ENCODE results near the gene MAPT.
"Not testable (repeated sequence)": the region's sequence is repeated elsewhere in the genome, so short reads cannot be mapped to it uniquely, and the experiment has no call there.

Gene MAPT

DNA sequence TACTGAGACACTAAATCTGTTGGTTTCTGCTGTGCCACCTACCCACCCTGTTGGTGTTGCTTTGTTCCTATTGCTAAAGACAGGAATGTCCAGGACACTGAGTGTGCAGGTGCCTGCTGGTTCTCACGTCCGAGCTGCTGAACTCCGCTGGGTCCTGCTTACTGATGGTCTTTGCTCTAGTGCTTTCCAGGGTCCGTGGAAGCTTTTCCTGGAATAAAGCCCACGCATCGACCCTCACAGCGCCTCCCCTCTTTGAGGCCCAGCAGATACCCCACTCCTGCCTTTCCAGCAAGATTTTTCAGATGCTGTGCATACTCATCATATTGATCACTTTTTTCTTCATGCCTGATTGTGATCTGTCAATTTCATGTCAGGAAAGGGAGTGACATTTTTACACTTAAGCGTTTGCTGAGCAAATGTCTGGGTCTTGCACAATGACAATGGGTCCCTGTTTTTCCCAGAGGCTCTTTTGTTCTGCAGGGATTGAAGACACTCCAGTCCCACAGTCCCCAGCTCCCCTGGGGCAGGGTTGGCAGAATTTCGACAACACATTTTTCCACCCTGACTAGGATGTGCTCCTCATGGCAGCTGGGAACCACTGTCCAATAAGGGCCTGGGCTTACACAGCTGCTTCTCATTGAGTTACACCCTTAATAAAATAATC is 119.3 kb downstream of the MAPT start:
- DNase-seq = no peak

DNA sequence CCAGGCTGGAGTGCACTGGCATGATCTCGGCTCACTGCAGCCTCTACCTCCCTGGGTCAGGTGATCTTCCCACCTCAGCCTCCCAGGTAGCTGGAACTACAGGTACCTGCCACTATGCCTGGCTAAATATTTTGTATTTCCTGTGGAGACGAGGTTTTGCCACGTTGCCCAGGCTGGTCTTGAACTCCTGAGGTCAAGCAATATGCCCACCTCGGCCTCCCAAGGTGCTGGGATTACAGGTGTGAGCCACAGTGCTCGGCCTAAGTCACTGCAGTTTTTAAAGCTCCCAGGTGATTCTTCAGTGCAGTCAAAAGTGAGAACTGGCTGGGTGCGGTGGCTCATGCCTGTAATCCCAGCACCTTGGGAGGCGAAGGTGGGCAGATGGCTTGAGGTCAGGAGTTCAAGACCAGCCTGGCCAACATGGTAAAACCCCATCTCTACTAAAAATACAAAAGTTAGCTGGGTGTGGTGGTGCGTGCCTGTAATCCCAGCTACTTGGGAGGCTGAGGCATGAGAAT is 125.1 kb downstream of the MAPT start:
- DNase-seq = not testable (repeated sequence)

DNA sequence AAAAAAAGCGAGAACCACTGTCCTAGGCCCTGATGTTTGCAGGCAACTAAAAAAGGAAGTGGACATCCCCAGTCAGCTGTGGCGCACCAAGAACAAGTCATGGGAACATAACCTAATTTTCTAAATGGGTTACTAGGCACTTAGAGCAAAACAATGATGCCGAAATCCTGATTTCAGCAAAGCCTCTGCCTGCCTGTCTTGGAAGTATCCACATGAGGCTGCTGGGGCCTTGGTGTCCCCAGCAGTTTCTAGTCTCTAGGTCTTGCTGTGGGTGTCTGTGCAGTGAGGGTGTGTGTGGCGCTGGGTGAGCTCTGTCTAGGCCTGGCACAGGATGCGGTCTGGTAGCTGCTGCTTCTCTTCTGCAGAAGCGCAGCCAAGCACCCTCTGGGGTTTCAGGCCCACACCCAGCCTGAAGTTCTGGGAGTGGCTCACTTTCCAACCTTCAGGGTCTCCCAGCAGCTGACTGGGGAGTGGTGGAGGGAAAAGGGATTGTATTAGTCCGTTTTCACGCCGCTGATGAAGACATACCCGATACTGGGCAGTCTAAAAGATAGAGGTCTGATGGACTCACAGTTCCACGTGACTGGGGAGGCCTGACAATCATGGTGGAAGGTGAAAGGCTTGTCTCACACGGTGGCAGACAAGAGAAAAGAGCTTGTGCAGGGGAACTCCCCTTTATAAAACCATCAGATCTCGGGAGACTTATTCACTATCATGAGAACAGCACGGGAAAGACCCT is 125.8 kb downstream of the MAPT start:
- DNase-seq = no peak

DNA sequence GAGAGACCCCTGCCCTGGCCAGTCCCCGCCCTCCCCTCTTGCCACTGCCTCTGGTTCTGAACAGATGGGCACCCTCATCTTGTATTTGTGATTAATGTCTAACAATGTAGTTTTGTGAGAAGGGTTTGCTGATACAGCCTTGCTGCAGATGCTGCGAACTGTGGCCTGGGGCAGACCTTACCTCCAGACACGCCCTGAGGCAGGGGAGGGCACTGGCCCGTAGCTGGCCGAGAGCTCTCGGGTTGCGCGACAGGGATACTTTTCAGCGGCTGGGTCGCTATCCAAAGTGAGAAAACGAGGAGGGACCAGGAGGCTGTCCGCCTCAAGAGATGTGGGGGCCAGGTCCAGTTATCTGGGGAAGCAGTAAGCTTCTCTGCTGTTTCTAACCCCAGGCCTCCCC is 126.6 kb downstream of the MAPT start:
- DNase-seq = no peak

DNA sequence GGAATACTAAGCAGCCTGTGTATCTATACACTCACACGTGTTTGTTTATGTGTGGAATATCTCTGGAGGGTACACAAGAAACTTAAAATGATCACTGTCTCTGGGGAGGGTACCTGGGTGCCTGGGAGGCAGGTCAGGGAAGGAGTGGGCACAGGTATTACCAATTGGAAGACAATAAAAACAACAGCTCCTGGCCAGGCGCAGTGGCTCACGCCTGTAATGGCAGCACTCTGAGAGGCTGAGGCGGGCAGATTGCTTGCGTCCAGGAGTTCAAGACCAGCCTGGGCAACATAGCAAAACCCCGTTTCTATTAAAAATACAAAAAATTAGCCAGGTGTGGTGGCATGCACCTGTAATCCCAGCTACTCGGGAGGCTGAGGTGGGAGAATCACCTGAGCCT is 129.0 kb downstream of the MAPT start:
- DNase-seq = not testable (repeated sequence)

DNA sequence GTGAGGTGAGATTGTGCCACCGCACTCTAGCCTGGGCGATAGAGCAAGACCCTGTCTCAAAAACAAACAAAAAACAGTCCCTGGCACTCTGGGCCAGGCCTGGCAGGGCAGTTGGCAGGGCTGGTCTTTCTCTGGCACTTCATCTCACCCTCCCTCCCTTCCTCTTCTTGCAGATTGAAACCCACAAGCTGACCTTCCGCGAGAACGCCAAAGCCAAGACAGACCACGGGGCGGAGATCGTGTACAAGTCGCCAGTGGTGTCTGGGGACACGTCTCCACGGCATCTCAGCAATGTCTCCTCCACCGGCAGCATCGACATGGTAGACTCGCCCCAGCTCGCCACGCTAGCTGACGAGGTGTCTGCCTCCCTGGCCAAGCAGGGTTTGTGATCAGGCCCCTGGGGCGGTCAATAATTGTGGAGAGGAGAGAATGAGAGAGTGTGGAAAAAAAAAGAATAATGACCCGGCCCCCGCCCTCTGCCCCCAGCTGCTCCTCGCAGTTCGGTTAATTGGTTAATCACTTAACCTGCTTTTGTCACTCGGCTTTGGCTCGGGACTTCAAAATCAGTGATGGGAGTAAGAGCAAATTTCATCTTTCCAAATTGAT is 129.5 kb downstream of the MAPT start:
- no peak for DNase-seq

DNA sequence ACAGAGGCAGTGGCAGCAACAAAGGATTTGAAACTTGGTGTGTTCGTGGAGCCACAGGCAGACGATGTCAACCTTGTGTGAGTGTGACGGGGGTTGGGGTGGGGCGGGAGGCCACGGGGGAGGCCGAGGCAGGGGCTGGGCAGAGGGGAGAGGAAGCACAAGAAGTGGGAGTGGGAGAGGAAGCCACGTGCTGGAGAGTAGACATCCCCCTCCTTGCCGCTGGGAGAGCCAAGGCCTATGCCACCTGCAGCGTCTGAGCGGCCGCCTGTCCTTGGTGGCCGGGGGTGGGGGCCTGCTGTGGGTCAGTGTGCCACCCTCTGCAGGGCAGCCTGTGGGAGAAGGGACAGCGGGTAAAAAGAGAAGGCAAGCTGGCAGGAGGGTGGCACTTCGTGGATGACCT is 130.2 kb downstream of the MAPT start:
- DNase-seq = no peak

DNA sequence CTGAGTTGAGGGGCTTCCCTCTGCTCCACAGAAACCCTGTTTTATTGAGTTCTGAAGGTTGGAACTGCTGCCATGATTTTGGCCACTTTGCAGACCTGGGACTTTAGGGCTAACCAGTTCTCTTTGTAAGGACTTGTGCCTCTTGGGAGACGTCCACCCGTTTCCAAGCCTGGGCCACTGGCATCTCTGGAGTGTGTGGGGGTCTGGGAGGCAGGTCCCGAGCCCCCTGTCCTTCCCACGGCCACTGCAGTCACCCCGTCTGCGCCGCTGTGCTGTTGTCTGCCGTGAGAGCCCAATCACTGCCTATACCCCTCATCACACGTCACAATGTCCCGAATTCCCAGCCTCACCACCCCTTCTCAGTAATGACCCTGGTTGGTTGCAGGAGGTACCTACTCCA is 130.7 kb downstream of the MAPT start:
- no peak for DNase-seq

DNA sequence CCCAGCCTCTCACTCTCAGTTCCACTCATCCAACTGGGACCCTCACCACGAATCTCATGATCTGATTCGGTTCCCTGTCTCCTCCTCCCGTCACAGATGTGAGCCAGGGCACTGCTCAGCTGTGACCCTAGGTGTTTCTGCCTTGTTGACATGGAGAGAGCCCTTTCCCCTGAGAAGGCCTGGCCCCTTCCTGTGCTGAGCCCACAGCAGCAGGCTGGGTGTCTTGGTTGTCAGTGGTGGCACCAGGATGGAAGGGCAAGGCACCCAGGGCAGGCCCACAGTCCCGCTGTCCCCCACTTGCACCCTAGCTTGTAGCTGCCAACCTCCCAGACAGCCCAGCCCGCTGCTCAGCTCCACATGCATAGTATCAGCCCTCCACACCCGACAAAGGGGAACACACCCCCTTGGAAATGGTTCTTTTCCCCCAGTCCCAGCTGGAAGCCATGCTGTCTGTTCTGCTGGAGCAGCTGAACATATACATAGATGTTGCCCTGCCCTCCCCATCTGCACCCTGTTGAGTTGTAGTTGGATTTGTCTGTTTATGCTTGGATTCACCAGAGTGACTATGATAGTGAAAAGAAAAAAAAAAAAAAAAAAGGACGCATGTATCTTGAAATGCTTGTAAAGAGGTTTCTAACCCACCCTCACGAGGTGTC is 131.3 kb downstream of the MAPT start:
- DNase-seq = no peak

DNA sequence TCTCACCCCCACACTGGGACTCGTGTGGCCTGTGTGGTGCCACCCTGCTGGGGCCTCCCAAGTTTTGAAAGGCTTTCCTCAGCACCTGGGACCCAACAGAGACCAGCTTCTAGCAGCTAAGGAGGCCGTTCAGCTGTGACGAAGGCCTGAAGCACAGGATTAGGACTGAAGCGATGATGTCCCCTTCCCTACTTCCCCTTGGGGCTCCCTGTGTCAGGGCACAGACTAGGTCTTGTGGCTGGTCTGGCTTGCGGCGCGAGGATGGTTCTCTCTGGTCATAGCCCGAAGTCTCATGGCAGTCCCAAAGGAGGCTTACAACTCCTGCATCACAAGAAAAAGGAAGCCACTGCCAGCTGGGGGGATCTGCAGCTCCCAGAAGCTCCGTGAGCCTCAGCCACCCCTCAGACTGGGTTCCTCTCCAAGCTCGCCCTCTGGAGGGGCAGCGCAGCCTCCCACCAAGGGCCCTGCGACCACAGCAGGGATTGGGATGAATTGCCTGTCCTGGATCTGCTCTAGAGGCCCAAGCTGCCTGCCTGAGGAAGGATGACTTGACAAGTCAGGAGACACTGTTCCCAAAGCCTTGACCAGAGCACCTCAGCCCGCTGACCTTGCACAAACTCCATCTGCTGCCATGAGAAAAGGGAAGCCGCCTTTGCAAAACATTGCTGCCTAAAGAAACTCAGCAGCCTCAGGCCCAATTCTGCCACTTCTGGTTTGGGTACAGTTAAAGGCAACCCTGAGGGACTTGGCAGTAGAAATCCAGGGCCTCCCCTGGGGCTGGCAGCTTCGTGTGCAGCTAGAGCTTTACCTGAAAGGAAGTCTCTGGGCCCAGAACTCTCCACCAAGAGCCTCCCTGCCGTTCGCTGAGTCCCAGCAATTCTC is 132.1 kb downstream of the MAPT start:
- no peak for DNase-seq

DNA sequence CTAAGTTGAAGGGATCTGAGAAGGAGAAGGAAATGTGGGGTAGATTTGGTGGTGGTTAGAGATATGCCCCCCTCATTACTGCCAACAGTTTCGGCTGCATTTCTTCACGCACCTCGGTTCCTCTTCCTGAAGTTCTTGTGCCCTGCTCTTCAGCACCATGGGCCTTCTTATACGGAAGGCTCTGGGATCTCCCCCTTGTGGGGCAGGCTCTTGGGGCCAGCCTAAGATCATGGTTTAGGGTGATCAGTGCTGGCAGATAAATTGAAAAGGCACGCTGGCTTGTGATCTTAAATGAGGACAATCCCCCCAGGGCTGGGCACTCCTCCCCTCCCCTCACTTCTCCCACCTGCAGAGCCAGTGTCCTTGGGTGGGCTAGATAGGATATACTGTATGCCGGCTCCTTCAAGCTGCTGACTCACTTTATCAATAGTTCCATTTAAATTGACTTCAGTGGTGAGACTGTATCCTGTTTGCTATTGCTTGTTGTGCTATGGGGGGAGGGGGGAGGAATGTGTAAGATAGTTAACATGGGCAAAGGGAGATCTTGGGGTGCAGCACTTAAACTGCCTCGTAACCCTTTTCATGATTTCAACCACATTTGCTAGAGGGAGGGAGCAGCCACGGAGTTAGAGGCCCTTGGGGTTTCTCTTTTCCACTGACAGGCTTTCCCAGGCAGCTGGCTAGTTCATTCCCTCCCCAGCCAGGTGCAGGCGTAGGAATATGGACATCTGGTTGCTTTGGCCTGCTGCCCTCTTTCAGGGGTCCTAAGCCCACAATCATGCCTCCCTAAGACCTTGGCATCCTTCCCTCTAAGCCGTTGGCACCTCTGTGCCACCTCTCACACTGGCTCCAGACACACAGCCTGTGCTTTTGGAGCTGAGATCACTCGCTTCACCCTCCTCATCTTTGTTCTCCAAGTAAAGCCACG is 133.0 kb downstream of the MAPT start:
- DNase-seq = no peak

DNA sequence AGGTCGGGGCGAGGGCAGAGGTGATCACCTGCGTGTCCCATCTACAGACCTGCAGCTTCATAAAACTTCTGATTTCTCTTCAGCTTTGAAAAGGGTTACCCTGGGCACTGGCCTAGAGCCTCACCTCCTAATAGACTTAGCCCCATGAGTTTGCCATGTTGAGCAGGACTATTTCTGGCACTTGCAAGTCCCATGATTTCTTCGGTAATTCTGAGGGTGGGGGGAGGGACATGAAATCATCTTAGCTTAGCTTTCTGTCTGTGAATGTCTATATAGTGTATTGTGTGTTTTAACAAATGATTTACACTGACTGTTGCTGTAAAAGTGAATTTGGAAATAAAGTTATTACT is 133.6 kb downstream of the MAPT start:
- DNase-seq = no peak

DNA sequence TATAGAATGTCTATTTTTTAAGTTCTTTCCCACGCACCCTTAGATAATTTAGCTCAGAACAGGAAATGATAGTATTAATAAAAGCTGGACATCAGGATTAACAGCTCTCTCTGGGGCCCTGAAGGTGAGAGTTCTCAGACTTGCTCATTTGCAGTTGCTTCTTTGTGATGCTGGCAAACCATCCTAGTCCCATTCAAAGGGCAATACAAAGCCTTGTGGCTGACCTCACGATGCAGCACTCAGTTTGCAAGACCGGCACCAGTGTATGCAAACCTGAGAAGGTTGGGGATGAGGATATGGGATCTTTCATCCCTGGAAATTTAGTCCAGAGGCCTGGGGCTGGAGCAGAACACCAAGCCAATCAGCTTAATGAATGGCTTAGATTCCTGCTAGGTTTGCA is 134.0 kb downstream of the MAPT start:
- no peak for DNase-seq

DNA sequence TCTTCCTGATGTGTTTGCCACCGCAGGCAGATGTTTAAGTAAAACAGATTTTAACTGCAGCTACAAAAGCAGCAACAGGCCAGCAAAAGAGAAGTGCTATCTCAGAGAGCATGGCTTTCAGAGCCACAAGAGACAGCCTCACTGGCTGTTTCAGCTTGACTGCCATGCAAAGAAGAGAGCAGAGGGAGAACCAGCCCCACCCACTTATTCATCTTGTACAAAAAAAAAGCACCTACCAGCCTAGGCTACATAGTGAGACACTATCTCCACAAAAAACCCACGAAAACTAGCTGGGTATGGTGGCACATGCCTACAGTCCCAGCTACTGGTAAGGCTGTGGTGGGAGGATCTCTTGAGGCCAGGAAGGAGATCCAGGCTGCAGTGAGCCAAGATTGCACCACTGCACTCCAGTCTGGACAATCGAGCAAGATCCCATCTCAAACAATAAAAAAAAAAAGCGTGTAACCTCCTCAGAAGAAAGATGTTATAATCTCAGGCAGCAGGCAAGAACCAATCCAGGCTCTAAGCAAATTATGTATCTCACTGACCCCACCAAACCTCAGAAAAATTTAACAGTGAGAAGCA is 134.7 kb downstream of the MAPT start:
- DNase-seq = no peak

DNA sequence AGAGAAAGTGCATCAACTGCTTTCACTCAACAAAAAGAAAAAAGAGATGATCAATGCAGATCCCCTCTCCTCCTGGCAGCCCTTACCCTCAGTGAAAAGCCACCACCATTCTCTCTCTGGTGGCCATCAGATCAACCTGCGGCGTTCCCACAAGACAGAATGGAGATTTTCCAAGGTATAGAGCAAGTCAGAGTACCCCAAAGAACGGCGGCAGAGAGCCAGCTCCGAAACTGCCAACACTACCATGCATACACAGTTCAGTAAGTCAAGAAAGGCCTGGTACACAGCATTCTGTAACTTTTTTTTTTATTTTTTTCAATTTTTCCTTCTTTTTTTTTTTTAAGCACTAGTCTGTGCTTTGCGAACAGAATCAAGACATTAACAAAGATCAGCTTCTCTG is 135.3 kb downstream of the MAPT start:
- no peak for DNase-seq

DNA sequence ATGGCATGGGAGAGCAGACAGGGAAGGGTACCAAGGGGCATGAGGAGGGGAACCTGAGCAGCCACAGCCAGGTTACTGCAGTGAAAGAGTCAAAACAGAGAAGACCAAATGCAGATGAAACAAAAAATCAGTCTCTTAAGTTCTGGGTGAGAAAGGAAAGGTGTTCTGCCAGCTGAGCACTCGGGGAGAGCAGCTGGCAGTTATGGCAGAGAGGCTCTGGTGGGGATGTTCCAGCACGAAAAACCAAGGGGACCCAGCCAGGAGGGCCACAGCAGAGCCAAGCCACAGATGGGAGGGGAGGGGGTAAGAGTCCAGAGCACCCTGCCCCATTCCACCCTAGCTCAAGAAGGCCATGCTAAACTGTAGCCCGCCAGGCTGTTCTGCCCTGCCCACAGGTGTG is 136.4 kb downstream of the MAPT start:
- DNase-seq = no peak

DNA sequence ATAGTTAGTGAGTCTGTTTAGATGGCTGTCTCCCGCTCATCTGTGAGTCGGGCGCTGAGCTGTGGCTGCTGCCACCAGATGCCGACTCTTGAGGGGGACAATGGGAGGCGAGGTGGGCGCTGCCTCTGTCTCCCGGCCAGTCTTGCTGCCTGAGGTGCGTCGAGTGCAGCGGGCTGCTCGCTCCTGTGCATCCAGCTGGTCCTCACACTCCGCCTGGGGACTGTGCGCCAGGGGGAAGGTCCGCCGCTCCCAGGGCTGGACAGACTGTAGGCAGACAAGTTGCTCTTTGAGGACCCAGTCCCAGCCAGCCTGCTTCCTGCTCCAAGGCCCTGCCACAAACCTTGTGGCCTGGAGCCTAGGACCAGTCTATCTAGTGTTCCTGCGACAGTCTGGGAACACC is 137.1 kb downstream of the MAPT start:
- no peak for DNase-seq

DNA sequence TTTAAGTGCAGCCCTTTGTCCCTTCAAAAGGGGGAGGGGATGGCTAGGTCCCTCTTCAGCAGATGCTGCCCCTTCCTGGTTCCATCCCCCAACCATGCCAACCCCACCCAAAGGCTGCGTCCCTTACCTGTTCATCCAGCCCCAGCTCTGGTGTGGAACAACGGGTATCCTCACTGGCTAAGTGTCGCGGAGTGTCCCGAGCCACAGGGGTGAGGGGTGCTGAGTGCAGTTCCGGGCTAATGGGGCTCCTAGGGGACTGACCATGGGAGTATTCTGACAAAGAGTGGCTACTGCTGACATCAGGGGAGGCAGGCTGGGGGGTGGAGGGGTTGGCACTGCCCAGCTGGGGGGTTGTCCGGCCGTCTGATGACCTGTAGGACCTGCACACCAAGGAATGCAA is 137.6 kb downstream of the MAPT start:
- no peak for DNase-seq

DNA sequence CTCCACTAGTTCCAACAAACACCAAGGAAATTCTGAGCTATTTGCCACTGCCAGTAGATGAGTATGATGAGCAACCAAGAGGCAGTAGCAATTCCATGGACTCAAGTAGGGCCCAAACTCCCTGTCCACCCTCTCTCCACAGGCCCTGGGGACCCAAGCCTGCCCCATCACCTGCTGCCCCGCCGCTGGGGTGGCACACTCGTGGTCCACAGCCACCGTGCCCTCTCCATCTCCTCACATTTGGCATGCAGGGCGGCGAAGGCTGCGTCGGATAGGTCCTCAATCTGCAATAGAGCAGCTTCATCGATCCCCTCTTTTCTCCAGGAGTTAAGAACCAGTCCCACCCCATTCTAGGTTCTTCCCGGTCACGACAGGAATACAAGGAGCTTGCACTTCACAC is 138.6 kb downstream of the MAPT start:
- DNase-seq = no peak

DNA sequence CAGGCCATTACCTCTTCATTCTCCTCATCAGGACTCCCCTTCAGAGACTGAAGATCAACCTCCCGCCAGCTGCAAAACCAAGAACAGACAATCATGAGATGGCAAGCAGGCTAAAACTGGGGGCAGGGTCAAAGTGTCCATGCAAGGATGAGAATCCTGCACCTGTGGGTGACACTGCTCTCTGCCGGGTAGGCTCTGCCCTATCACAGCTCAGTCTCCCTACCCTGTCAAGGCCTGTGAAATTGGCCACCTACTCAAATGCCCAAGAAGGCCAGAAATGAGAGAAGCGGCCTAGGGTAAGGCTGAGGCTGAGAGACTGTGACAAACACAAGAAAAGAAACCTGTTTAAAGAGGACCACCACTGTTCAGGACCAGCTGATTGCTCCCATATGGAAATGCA is 139.0 kb downstream of the MAPT start:
- DNase-seq = no peak

DNA sequence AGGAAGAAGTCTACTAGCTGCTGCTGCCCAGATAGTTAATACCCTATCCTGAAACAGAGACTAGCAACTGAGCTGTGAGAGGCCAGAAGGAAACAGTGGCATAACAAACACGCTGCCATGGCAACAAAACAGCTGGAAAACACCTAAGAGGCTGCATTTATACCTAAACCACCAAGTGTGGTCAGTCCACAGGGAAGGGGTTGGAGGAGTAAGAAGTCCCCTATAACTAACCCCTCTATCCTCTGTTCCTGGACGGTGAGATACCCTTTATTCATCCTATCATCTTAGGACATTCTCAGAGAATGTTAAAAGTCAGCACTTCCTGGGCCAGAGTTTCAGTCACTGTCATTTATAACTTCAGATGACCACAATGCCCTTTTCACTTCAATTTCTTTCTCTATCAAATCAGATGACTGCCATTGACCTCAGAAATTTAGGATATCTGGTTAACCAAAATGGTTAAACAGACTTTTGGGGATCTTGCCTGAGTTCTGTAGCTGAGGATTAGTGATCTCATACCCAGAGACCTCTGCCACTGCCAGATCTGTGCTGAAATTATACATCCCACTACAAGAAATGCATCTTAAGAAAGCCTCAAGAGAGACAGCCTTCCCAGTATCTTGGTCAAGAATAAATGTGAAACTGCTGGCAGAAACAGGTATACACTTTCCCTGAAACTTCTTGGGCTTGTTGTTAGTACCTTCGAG is 140.9 kb downstream of the MAPT start:
- DNase-seq = no peak

Data from NCI-H526 (cell line).